Measurements from ENCODE around the gene PRSS21.

PRSS21 gene

DNA sequence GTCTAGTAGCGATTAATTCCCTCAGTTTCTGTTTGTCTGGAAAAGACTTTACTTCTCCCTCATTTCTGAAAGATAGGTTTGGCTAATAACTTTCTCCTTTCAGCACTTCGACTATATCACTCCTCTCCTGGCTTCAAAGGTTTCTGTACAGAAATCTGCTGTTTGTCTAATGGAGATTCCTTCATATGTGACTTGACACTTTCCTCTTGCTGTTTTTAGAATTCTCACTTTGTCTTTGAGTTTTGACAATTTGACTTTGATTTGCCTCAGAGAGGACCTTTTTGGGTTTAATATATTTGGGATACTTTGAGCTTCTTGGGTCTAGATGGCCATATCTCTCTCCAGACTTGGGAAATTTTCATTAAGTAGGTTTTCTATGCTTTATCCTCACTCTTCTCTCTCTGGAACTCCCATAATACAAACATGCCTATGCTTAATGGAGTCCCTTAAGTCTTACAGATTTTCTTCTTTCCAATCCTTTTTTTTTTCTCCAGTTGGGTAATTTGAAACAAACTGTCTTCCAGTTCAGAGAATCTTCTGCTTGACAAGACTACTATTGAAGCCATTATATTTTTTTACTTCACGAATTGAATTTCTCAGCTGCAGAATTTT lies 7.8 kb upstream of the PRSS21 start:
- H3K4me3 ChIP-seq (ENCODE audit: low read length) = no peak overlapping the region
- H2BK120ac ChIP-seq (ENCODE audit: low read depth, low read length) = no peak overlapping the region
- H3K23ac ChIP-seq (ENCODE audit: low read length) = no peak overlapping the region
- H3K79me2 ChIP-seq (ENCODE audit: control insufficient read depth, insufficient read depth, low read length) = no peaks in the 10 kb centered on the region
- no CpG with 5 or more reads among the region's 3 CpGs for WGBS (ENCODE audit: extremely low coverage, insufficient coverage, low lambda C conversion rate)
- no peaks in the 10 kb centered on the region for H3K27me3 ChIP-seq (ENCODE audit: insufficient read depth, low read length, poor library complexity)
- no peak overlapping the region for H2BK15ac ChIP-seq (replicated peaks; ENCODE audit: low read depth)
- no peak overlapping the region for H4K5ac ChIP-seq (ENCODE audit: low read length)
- no peak overlapping the region for H4K8ac ChIP-seq (ENCODE audit: low read depth, low read length)
- H3K79me1 ChIP-seq (ENCODE audit: low read length) = no peaks in the 10 kb centered on the region
- no peaks in the 10 kb centered on the region for H3K4me1 ChIP-seq (ENCODE audit: control insufficient read depth, low read depth, low read length)
- H2BK5ac ChIP-seq (ENCODE audit: low read length) = no peak overlapping the region
- H3K36me3 ChIP-seq (ENCODE audit: control insufficient read depth, insufficient read depth, low read length) = no peaks in the 10 kb centered on the region
- no peak for DNase-seq
- no peak overlapping the region for H3K4me2 ChIP-seq (ENCODE audit: low read length)
- H3K9ac ChIP-seq (ENCODE audit: low read length) = no peak overlapping the region
- H3K4ac ChIP-seq (ENCODE audit: low read depth, low read length) = no peak overlapping the region
- H3K56ac ChIP-seq (ENCODE audit: low read length) = no peak overlapping the region
- H3K18ac ChIP-seq (ENCODE audit: low read length) = no peak overlapping the region
- no peak overlapping the region for H2AK5ac ChIP-seq (ENCODE audit: low read length)
- H3K27ac ChIP-seq (ENCODE audit: low read depth, low read length) = no peak overlapping the region

- Histone ChIP-seq H2AK5ac (ENCODE audit: low read length) (no peak overlapping the region), H4K8ac (ENCODE audit: low read depth, low read length) (no peak overlapping the region), H3K27me3 (ENCODE audit: insufficient read depth, low read length, poor library complexity) (no peaks in the 10 kb centered on the region), H2BK5ac (ENCODE audit: low read length) (no peak overlapping the region), H3K4me1 (ENCODE audit: control insufficient read depth, low read depth, low read length) (no peaks in the 10 kb centered on the region), H3K79me1 (ENCODE audit: low read length) (no peaks in the 10 kb centered on the region), H3K9ac (ENCODE audit: low read length) (no peak overlapping the region), H3K4me3 (ENCODE audit: low read length) (no peak overlapping the region), H3K23ac (ENCODE audit: low read length) (no peak overlapping the region), H3K79me2 (ENCODE audit: control insufficient read depth, insufficient read depth, low read length) (no peaks in the 10 kb centered on the region), H4K5ac (ENCODE audit: low read length) (no peak overlapping the region), H3K56ac (ENCODE audit: low read length) (no peak overlapping the region), H2BK120ac (ENCODE audit: low read depth, low read length) (no peak overlapping the region), H2BK15ac (replicated peaks; ENCODE audit: low read depth) (no peak overlapping the region), H3K27ac (ENCODE audit: low read depth, low read length) (no peak overlapping the region), H3K4me2 (ENCODE audit: low read length) (no peak overlapping the region), H3K4ac (ENCODE audit: low read depth, low read length) (no peak overlapping the region), H3K18ac (ENCODE audit: low read length) (no peak overlapping the region), H3K36me3 (ENCODE audit: control insufficient read depth, insufficient read depth, low read length) (no peaks in the 10 kb centered on the region)
- no peak for DNase-seq
- no CpG with 5 or more reads among the region's 6 CpGs for WGBS (ENCODE audit: extremely low coverage, insufficient coverage, low lambda C conversion rate)
These were observed 6.4 kb upstream of the PRSS21 start for GRCh38 chr16:2810651-2811050.

DNA sequence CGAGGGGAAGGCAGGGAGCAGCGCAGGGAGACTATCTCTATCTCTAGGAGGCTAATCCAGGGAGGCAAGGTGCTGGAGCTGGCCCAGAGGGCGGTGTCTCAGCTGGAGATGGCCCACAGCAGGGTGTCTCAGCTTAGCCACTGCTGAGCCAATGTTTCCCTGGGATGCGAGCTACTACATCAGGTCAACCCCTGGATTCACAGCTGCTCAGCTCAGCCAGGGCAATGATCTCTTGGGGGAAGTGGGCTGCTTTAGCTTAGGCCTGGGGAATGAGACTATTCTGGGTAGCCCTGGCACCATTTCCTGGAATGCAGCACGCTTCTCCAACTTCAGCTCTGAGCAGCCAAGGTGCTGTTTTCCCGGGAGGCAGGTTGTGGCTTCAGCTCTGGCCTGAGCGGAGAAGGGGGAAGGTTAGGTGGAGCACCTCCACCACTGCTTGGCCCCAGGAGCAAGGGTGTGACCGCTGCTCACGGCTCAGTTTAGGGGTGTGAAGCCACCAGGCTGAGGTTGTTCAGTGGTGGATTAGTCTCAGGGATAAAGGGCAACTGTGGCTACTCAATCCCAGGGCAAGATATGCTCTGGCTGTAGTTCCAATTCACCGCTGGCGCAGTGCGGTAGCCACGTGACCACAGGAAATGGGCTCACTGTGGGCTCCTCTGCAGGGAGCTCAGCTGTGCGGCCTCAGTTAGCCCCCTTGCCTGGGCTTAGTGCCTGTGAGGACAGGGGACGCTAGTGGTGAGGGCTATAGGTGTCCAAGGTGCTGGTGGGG lies 5.2 kb upstream of the PRSS21 start:
- H3K27me3 ChIP-seq (ENCODE audit: insufficient read depth, low read length, poor library complexity) = no peaks in the 10 kb centered on the region
- no peak overlapping the region for H2BK120ac ChIP-seq (ENCODE audit: low read depth, low read length)
- H2BK15ac ChIP-seq (replicated peaks; ENCODE audit: low read depth) = no peak overlapping the region
- no CpG with 5 or more reads among the region's 15 CpGs for WGBS (ENCODE audit: extremely low coverage, insufficient coverage, low lambda C conversion rate)
- no peak overlapping the region for H4K8ac ChIP-seq (ENCODE audit: low read depth, low read length)
- H2BK5ac ChIP-seq (ENCODE audit: low read length) = no peak overlapping the region
- no peak overlapping the region for H3K4me3 ChIP-seq (ENCODE audit: low read length)
- H3K4me2 ChIP-seq (ENCODE audit: low read length) = no peak overlapping the region
- no peaks in the 10 kb centered on the region for H3K79me2 ChIP-seq (ENCODE audit: control insufficient read depth, insufficient read depth, low read length)
- no peak for DNase-seq
- no peaks in the 10 kb centered on the region for H3K79me1 ChIP-seq (ENCODE audit: low read length)
- no peak overlapping the region for H4K5ac ChIP-seq (ENCODE audit: low read length)
- H3K18ac ChIP-seq (ENCODE audit: low read length) = no peak overlapping the region
- no peak overlapping the region for H3K23ac ChIP-seq (ENCODE audit: low read length)
- H3K4ac ChIP-seq (ENCODE audit: low read depth, low read length) = no peak overlapping the region
- H3K56ac ChIP-seq (ENCODE audit: low read length) = no peak overlapping the region
- H3K9ac ChIP-seq (ENCODE audit: low read length) = no peak overlapping the region
- no peaks in the 10 kb centered on the region for H3K36me3 ChIP-seq (ENCODE audit: control insufficient read depth, insufficient read depth, low read length)
- no peak overlapping the region for H3K27ac ChIP-seq (ENCODE audit: low read depth, low read length)
- no peaks in the 10 kb centered on the region for H3K4me1 ChIP-seq (ENCODE audit: control insufficient read depth, low read depth, low read length)
- no peak overlapping the region for H2AK5ac ChIP-seq (ENCODE audit: low read length)

DNA sequence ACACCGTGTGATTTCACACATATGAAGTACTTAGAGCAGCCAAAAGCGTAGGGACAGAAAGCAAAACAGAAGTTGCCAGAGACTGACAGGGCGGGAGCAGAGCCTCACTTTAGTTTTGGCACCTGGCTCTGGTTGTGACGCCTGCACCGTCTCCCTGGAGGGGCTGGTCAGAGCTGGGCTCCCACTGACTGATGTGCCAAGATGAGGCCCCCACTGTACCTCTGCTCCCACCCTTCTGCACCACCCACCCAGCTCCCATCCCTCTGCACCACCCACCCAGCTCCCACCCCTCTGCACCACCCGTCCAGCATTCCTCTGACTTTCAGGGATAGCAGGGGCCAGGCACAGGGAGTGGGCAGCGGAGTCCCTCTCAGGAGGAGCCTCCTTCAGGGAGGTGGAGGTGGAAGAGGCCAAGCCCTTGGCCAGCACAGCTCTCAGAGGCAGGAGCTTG lies 3.2 kb upstream of the PRSS21 start:
- H3K79me1 ChIP-seq (ENCODE audit: low read length) = no peaks in the 10 kb centered on the region
- H3K4me1 ChIP-seq (ENCODE audit: control insufficient read depth, low read depth, low read length) = no peaks in the 10 kb centered on the region
- no peak overlapping the region for H2BK15ac ChIP-seq (replicated peaks; ENCODE audit: low read depth)
- H3K9ac ChIP-seq (ENCODE audit: low read length) = no peak overlapping the region
- H4K5ac ChIP-seq (ENCODE audit: low read length) = no peak overlapping the region
- H3K4me3 ChIP-seq (ENCODE audit: low read length) = no peak overlapping the region
- no peak overlapping the region for H3K23ac ChIP-seq (ENCODE audit: low read length)
- H2AK5ac ChIP-seq (ENCODE audit: low read length) = no peak overlapping the region
- H2BK120ac ChIP-seq (ENCODE audit: low read depth, low read length) = no peak overlapping the region
- H4K8ac ChIP-seq (ENCODE audit: low read depth, low read length) = no peak overlapping the region
- H3K79me2 ChIP-seq (ENCODE audit: control insufficient read depth, insufficient read depth, low read length) = no peaks in the 10 kb centered on the region
- no peak overlapping the region for H3K4me2 ChIP-seq (ENCODE audit: low read length)
- H3K27ac ChIP-seq (ENCODE audit: low read depth, low read length) = no peak overlapping the region
- H3K18ac ChIP-seq (ENCODE audit: low read length) = no peak overlapping the region
- H3K36me3 ChIP-seq (ENCODE audit: control insufficient read depth, insufficient read depth, low read length) = no peaks in the 10 kb centered on the region
- H3K4ac ChIP-seq (ENCODE audit: low read depth, low read length) = no peak overlapping the region
- no peaks in the 10 kb centered on the region for H3K27me3 ChIP-seq (ENCODE audit: insufficient read depth, low read length, poor library complexity)
- WGBS (ENCODE audit: extremely low coverage, insufficient coverage, low lambda C conversion rate) = no CpG with 5 or more reads among the region's 7 CpGs
- no peak for DNase-seq
- H3K56ac ChIP-seq (ENCODE audit: low read length) = no peak overlapping the region
- H2BK5ac ChIP-seq (ENCODE audit: low read length) = no peak overlapping the region

DNA sequence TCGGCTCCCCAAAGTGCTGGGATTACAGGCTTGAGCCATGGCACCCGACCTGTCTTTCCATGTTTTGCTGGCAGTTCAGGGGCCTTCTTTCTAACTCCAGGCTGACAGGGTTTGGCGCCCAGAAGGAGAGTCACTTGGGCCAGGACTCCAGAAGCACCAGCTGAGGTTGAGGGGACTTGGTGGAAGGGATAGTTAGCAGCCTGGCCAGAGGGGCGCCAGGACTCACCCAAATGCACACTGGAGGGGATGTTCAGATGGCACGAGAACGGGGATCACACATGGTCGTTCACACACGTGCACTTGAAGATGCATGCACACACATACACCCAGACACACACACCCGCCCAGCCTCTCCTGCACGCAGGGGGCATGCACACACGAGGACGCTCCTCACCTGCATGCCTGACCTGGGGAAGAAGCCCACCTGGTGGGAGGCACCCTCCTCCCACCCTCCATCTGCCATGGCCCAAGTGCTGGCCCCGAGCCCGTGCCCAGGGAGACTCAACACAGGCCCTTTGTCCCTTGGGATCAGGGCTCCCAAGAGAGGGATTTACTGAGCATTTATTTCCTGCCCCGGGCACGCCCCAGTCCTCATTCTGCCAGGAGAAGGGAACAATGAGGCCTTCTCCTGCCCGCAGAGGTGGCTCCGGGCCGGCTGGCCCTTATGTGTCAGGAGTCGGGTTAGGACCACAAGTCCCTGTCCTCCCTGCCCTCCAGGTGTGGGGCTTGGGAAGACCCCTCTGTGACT lies 2.3 kb upstream of the PRSS21 start:
- Histone ChIP-seq H3K9ac (ENCODE audit: low read length) (no peak overlapping the region), H3K36me3 (ENCODE audit: control insufficient read depth, insufficient read depth, low read length) (no peaks in the 10 kb centered on the region), H2BK5ac (ENCODE audit: low read length) (no peak overlapping the region), H3K79me1 (ENCODE audit: low read length) (no peaks in the 10 kb centered on the region), H3K4me1 (ENCODE audit: control insufficient read depth, low read depth, low read length) (no peaks in the 10 kb centered on the region), H3K27ac (ENCODE audit: low read depth, low read length) (no peak overlapping the region), H4K8ac (ENCODE audit: low read depth, low read length) (no peak overlapping the region), H3K23ac (ENCODE audit: low read length) (no peak overlapping the region), H3K27me3 (ENCODE audit: insufficient read depth, low read length, poor library complexity) (no peaks in the 10 kb centered on the region), H2BK15ac (replicated peaks; ENCODE audit: low read depth) (no peak overlapping the region), H3K79me2 (ENCODE audit: control insufficient read depth, insufficient read depth, low read length) (no peaks in the 10 kb centered on the region), H3K56ac (ENCODE audit: low read length) (no peak overlapping the region), H3K4ac (ENCODE audit: low read depth, low read length) (no peak overlapping the region), H2BK120ac (ENCODE audit: low read depth, low read length) (no peak overlapping the region), H3K4me3 (ENCODE audit: low read length) (no peak overlapping the region), H3K4me2 (ENCODE audit: low read length) (no peak overlapping the region), H2AK5ac (ENCODE audit: low read length) (no peak overlapping the region), H4K5ac (ENCODE audit: low read length) (no peak overlapping the region), H3K18ac (ENCODE audit: low read length) (no peak overlapping the region)
- no CpG with 5 or more reads among the region's 20 CpGs for WGBS (ENCODE audit: extremely low coverage, insufficient coverage, low lambda C conversion rate)
- DNase-seq = no peak
